HG02870 (cell line): ENCODE data around the gene DNAH11.
A peak's percentile ranks its signal among the peaks of the same experiment; 100 is the strongest.
"Not testable (repeated sequence)": the region's sequence is repeated elsewhere in the genome, so short reads cannot be mapped to it uniquely, and the experiment has no call there.

Source experiments
- ATAC-seq: cut with Tn5 transposase; IDR thresholded peaks from one replicate; pipeline ENCODE4 v1.9.1; 2021; ENCODE audit warnings: mild to moderate bottlenecking, moderate library complexity; ENCODE audit not compliant: unreplicated experiment

Gene DNAH11

GRCh38 chr7:21616091-21616490, 73.3 kb downstream of the DNAH11 start:
- ATAC-seq: no peak

- ATAC-seq: no peak
Measured at GRCh38 chr7:21616796-21617436, 74.1 kb downstream of the DNAH11 start.

DNA sequence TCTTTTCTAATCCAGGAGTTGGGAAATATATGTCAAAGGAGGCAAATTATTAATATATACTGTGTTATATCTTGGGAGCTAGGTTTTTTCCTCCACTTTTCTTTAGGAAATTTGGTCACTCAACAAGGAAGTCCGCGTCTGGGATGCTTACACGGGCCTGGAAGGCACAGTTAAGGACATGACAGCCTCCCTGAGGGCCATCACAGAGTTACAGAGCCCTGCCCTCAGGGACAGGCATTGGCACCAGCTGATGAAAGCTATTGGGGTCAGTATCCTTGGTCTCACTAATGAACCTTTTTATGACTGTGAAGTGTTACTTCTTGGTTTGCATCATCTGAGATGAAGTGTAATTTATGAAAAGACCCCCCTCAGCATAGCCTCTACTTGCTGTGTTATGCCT, 74.7 kb downstream of the DNAH11 start:
- no peak for ATAC-seq

DNA sequence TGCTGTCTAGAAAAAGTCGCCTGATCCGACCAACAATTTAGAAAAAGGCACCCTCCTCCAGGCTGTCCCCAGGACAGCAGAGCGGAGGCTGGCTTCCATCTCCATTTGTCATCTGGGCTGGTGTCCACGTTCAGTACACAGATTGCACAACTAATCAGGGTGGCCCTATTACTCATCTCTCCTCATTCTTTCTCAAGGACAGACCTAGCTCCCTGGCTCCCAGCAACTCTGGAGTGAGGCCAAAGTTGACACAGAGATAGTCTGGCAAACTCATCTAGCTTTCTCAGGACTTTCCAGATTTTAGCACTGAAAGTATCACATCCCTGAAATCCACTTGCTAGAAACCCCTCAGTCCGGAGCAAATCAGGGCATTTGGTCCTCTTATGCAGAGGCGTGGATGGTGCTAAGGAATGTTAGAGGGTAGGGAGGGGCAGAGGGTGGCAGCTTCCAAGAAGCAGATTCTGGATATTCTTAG, 75.1 kb downstream of the DNAH11 start:
- no peak for ATAC-seq

- ATAC-seq: no peak
Measured at GRCh38 chr7:21618706-21619105, 75.9 kb downstream of the DNAH11 start.

- ATAC-seq: no peak
Measured at GRCh38 chr7:21620054-21620453, 77.2 kb downstream of the DNAH11 start.

DNA sequence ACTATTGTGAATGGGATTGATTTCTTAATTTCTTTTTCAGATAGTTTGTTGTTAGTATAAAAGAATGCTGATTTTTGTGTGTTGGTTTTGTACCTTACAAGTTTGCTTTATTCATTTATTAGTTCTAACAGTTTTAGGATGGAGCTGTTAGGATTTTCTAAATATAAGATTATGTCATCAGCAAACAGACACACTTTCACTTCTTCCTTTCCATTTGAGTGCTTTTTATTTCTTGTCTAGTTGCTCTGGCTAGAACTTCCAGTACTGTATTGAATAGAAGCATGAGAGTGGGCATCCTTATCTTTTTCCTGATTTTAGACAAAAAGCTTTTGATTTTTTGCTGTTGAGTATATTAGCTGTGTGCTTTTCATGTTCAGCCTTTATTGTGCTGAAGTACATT, 81.5 kb downstream of the DNAH11 start:
- no peak for ATAC-seq

- no peak for ATAC-seq
Measured at GRCh38 chr7:21636694-21637093, 93.9 kb downstream of the DNAH11 start.

DNA sequence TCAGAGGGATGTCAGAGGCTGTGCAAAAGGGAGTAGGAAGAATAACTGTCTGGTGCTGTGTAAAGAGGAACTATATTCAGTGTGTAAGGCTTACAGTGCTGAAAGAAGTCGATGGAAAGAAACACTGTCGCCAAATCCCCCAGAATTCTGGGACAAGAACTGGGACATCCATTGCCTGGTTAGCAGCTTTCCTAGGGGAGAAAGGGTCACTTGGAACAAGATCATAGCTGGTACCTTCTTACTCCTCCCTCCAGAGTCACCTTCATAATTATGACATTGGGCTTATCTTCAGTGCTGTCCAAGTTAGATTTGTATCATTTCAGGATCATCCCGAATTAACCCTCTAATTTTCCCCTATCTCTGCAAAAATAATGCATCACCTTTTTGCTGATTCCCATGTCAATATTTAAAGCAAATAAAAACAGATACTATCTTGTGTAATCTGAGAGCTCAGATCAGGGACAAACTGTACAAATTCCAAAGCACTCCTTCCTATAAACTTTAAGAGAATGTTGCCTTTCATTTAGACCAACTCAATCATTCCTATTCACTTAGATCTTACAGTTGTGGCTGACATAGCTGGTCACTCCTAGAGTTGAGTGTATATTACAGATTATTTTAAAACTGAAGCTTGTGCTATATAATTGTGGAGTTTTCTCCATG, 96.5 kb downstream of the DNAH11 start:
- no peak for ATAC-seq

- ATAC-seq: no peak
Measured at GRCh38 chr7:21640105-21640504, 97.3 kb downstream of the DNAH11 start.

- no peak for ATAC-seq
Measured at GRCh38 chr7:21641546-21641945, 98.7 kb downstream of the DNAH11 start.

GRCh38 chr7:21642422-21642821, 99.6 kb downstream of the DNAH11 start:
- ATAC-seq: no peak

DNA sequence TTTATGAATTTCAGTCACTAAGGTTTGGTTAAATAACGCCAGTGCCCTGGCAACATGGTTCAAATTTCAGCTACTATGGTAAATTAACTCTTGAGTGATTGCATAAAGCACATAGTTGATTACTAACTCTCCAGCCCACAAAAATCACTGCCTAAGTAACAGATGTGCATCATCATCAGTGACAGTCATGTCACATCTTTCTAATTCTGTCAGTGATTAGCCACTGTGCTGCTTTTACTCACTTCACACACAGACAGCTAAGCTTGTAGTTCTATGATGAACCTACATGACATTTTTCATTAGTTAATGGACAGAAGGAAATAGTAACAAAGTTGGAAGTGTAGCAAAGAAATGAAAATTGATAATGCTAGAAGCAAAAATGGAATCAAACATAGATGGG, 108.9 kb downstream of the DNAH11 start:
- no peak for ATAC-seq

DNA sequence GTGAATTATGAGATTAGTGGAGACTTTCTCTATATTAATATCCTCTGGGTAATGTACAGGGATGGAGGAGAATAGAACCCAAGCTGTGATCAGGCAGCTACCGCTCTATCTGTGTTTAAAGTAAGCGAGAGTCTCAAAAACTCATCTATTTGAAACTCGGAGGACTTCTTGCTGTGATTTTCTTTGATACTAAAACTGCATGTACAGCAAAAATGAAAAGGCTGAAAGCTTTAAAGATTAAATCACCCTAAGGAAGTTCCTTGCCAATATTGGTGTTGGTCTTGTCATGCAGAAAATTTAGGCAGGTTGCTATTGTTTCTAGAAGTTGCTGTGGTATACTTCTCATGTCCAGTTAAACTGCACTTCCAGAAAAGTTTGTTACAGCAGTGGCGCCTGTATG, 110.8 kb downstream of the DNAH11 start:
- ATAC-seq: no peak

GRCh38 chr7:21656081-21656480, 113.2 kb downstream of the DNAH11 start:
- ATAC-seq: no peak

- no peak for ATAC-seq
Measured at GRCh38 chr7:21656796-21657195, 114.0 kb downstream of the DNAH11 start.

- ATAC-seq: no peak
Measured at GRCh38 chr7:21670496-21670895, 127.7 kb downstream of the DNAH11 start.

DNA sequence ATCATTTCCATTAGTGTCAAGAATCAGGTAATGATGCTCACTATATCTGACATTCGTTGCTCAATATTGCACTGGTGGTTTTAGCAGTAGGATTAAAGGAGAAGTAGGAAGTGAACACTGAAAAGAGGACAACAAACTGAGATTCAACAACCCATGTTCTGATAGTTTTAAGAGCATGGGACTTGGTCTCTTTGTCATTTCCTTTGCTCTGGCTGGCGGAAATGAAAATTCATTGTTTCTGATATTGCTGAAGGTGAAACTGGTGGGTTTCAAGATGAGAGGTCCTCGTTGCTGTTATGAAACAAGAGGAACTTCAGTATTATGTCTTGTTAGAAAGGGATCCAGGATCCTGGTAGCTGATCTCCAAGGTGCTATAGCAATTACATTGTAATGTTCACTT, 129.0 kb downstream of the DNAH11 start:
- peak; percentile 92 for ATAC-seq

DNA sequence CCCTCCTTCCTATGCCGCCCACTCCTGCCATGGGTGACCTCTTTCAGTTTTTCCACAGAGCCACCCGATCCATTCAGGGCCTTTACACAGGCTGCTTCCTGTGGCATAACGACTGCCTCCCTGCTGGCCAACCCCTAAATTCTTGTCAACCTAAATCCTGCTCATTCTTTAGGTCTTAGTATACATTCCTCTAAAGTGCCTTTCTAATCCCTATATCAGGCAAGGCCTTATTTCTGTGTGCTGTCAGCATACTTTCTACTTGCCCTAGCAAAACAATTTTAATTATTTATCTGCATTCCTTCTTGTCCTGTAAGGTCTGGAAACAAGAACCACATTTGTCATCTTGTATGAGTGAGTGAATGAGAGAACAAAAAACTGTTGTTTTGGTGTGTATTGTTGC, 132.4 kb downstream of the DNAH11 start:
- no peak for ATAC-seq

GRCh38 chr7:21690705-21691104, 147.9 kb downstream of the DNAH11 start:
- ATAC-seq: no peak

DNA sequence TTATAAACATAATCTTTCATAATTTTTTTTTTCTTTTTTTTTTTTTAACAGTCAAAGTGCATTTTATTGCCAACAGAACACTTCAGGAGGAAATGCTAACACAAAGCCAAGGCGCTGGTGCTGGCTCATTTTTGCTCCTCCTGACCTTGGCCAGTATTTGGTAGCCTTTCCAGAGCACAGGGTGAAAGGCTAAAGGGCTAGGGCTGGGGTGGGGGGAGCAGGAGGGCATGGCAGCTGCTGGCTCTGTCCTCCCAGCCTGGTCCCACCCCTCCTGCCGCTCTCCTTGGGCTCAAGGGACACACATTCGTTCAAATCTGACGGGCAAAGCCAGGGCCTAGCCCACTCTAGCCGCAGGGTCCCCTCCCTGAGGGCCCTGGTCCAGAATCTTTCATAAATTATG, 148.3 kb downstream of the DNAH11 start:
- ATAC-seq: not testable (repeated sequence)

- ATAC-seq: not testable (repeated sequence)
Measured at GRCh38 chr7:21700587-21700986, 157.7 kb downstream of the DNAH11 start.

DNA sequence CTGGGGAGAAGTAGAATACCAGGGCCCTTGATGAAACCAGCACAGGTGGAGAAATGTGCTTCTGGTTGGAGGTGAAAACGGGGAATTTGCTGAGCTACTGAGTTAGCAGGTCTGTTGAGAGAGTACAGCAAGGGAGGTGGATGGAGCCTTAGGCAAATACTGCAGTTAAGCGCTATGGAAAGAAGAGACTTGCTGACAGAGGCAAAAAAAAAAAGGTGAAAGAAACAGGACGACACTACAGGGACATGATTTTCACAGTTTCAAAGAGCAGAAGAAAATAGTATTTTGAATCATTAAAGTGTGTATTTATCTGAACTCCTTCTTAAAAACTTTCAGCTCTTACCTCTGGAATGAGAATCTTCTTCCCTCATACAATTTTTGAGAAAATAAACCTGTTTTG, 159.5 kb downstream of the DNAH11 start:
- ATAC-seq: no peak
